Measurements from ENCODE around the gene THAP7.
"Not testable (repeated sequence)": the region's sequence is repeated elsewhere in the genome, so short reads cannot be mapped to it uniquely, and the experiment has no call there.

THAP7 gene

GRCh38 chr22:21041937-21042336, 40.0 kb upstream of the THAP7 start:
- H4K20me1 ChIP-seq (ENCODE audit: insufficient read depth, low read length): no peaks in the 10 kb centered on the region
- peaks cover 6% of the 10 kb centered on the region for H3K4me1 ChIP-seq (ENCODE audit: insufficient read depth, low read length, severe bottlenecking)
- no peaks in the 10 kb centered on the region for H3K9me3 ChIP-seq (ENCODE audit: low read length)
- H3K36me3 ChIP-seq (ENCODE audit: insufficient read depth, low read length): no peaks in the 10 kb centered on the region
- TF ChIP-seq EZH2 (IDR thresholded peaks at IDR 0.05; ENCODE audit: borderline replicate concordance, low read length) (no peak), CTCF (IDR thresholded peaks at IDR 0.05; ENCODE audit: low read length) (no peak)
- no peaks in the 10 kb centered on the region for H3F3A ChIP-seq (ENCODE audit: insufficient read depth, low read length)
- no peaks in the 10 kb centered on the region for H3K79me2 ChIP-seq (ENCODE audit: insufficient read depth, low read length)
- no peak overlapping the region for H2AFZ ChIP-seq (ENCODE audit: low read length)
- 0 out of 2 replicates have a peak, but pooled peaks cover 4% of the 10 kb centered on the region for H3K27me3 ChIP-seq (ENCODE audit: insufficient read depth, low read length)
- no peak overlapping the region for H3K9ac ChIP-seq (ENCODE audit: low read length)
- H3K4me3 ChIP-seq (ENCODE audit: low read depth, low read length, poor library complexity, severe bottlenecking): no peak overlapping the region
- no peak overlapping the region for H3K4me2 ChIP-seq (ENCODE audit: low read length)
- H3K27ac ChIP-seq (ENCODE audit: low read depth, low read length, poor library complexity, severe bottlenecking): no peak overlapping the region
- no peaks in the 10 kb centered on the region for H3K9me2 ChIP-seq (ENCODE audit: low read depth, low read length)

- H2AFZ ChIP-seq (ENCODE audit: low read length); H3K4me3 ChIP-seq (ENCODE audit: low read depth, low read length, poor library complexity, severe bottlenecking); H3K79me2 ChIP-seq (ENCODE audit: insufficient read depth, low read length); H3K9ac ChIP-seq (ENCODE audit: low read length); H3K4me1 ChIP-seq (ENCODE audit: insufficient read depth, low read length, severe bottlenecking); H3K9me3 ChIP-seq (ENCODE audit: low read length); H4K20me1 ChIP-seq (ENCODE audit: insufficient read depth, low read length); H3K27ac ChIP-seq (ENCODE audit: low read depth, low read length, poor library complexity, severe bottlenecking); H3K27me3 ChIP-seq (ENCODE audit: insufficient read depth, low read length); H3K9me2 ChIP-seq (ENCODE audit: low read depth, low read length); H3K36me3 ChIP-seq (ENCODE audit: insufficient read depth, low read length); H3K4me2 ChIP-seq (ENCODE audit: low read length); H3F3A ChIP-seq (ENCODE audit: insufficient read depth, low read length): not testable (repeated sequence)
Observed at GRCh38 chr22:21039158-21039557, 37.2 kb upstream of the THAP7 start.

- TF ChIP-seq EZH2 (IDR thresholded peaks at IDR 0.05; ENCODE audit: borderline replicate concordance, low read length) (no peak), CTCF (IDR thresholded peaks at IDR 0.05; ENCODE audit: low read length) (no peak)
- Histone ChIP-seq H3F3A (ENCODE audit: insufficient read depth, low read length) (no peaks in the 10 kb centered on the region), H3K9me3 (ENCODE audit: low read length) (no peaks in the 10 kb centered on the region), H2AFZ (ENCODE audit: low read length) (no peak overlapping the region), H3K27me3 (ENCODE audit: insufficient read depth, low read length) (0 out of 2 replicates have a peak, but pooled peaks cover 9% of the 10 kb centered on the region), H3K4me3 (ENCODE audit: low read depth, low read length, poor library complexity, severe bottlenecking) (no peak overlapping the region), H3K27ac (ENCODE audit: low read depth, low read length, poor library complexity, severe bottlenecking) (no peak overlapping the region), H3K4me2 (ENCODE audit: low read length) (no peak overlapping the region), H3K4me1 (ENCODE audit: insufficient read depth, low read length, severe bottlenecking) (no peaks in the 10 kb centered on the region), H3K36me3 (ENCODE audit: insufficient read depth, low read length) (no peaks in the 10 kb centered on the region), H3K9ac (ENCODE audit: low read length) (no peak overlapping the region), H3K9me2 (ENCODE audit: low read depth, low read length) (no peaks in the 10 kb centered on the region), H4K20me1 (ENCODE audit: insufficient read depth, low read length) (no peaks in the 10 kb centered on the region), H3K79me2 (ENCODE audit: insufficient read depth, low read length) (no peaks in the 10 kb centered on the region)
Observed at GRCh38 chr22:21038405-21038804, 36.5 kb upstream of the THAP7 start.

GRCh38 chr22:21034989-21035388, 33.1 kb upstream of the THAP7 start:
- Histone ChIP-seq H2AFZ (ENCODE audit: low read length) (no peak overlapping the region), H3K4me1 (ENCODE audit: insufficient read depth, low read length, severe bottlenecking) (no peaks in the 10 kb centered on the region), H3K27ac (ENCODE audit: low read depth, low read length, poor library complexity, severe bottlenecking) (no peak overlapping the region), H3K27me3 (ENCODE audit: insufficient read depth, low read length) (0 out of 2 replicates have a peak, but pooled peaks cover 10% of the 10 kb centered on the region), H3K36me3 (ENCODE audit: insufficient read depth, low read length) (no peaks in the 10 kb centered on the region), H3F3A (ENCODE audit: insufficient read depth, low read length) (no peaks in the 10 kb centered on the region), H3K79me2 (ENCODE audit: insufficient read depth, low read length) (no peaks in the 10 kb centered on the region), H4K20me1 (ENCODE audit: insufficient read depth, low read length) (no peaks in the 10 kb centered on the region), H3K4me2 (ENCODE audit: low read length) (no peak overlapping the region), H3K9me2 (ENCODE audit: low read depth, low read length) (no peaks in the 10 kb centered on the region), H3K4me3 (ENCODE audit: low read depth, low read length, poor library complexity, severe bottlenecking) (no peak overlapping the region), H3K9me3 (ENCODE audit: low read length) (no peaks in the 10 kb centered on the region), H3K9ac (ENCODE audit: low read length) (no peak overlapping the region)
- no peak for TF ChIP-seq CTCF (IDR thresholded peaks at IDR 0.05; ENCODE audit: low read length)
